ENCODE results near the gene CDH13. TPM values are rescaled to one million over a fixed set of nuclear protein-coding genes. Genes with fewer than 3 reads are reported as not detected.

The CDH13 gene
- total and polyA plus RNA-seq, 10 of the 15 experiments (the other 5 are each of a cell fraction or from before 2014, with no cell fraction given): under 0.01 to 0.05 TPM; not detected in 8

- H3K4me3 ChIP-seq: no peak overlapping the region
- 17% methylated on average over 5 of the region's 5 CpGs for WGBS (ENCODE audit: insufficient coverage, insufficient replicate concordance, low lambda C conversion rate, missing lambda C conversion rate)
- CTCF ChIA-PET: no interaction called here
- ATAC-seq (no peak), FAIRE-seq (no peak), DNase-seq (ENCODE audit: low read depth, low spot score) (no peak)
- SMC1A ChIA-PET (ENCODE audit: uncharacterized antibody, unreplicated experiment): no interaction called here
- H3K79me2 ChIP-seq (ENCODE audit: control insufficient read depth, insufficient read depth, low read length): no peaks in the 10 kb centered on the region
- no peaks in the 10 kb centered on the region for H3K27me3 ChIP-seq (replicated peaks in 1 of 2; ENCODE audit: control insufficient read depth in 2 of 2, insufficient read depth in 2 of 2, low read length in 1 of 2)
- POLR2A ChIA-PET: no interaction called here
- in situ Hi-C loops (cut with MboI) (no loop called here), intact Hi-C loops (cut with micrococcal nuclease; ENCODE audit: unreplicated experiment) (no loop called here)
- H4K20me1 ChIP-seq (ENCODE audit: control insufficient read depth, insufficient read depth): no peaks in the 10 kb centered on the region
- BruUV-seq (replicated peaks): no TSS peak
- H3K4me1 ChIP-seq (ENCODE audit: control insufficient read depth, insufficient read depth, low read length): no peaks in the 10 kb centered on the region
- no peak overlapping the region for H3K27ac ChIP-seq (ENCODE audit: control insufficient read depth, insufficient read depth)
- no peaks in the 10 kb centered on the region for H3K9me3 ChIP-seq (replicated peaks; ENCODE audit: control insufficient read depth, insufficient read depth, low read length)
- no peak overlapping the region for H3K4me2 ChIP-seq (ENCODE audit: control insufficient read depth, insufficient read depth)
- no peaks in the 10 kb centered on the region for H3K36me3 ChIP-seq (ENCODE audit: control insufficient read depth in 2 of 2, insufficient read depth in 2 of 2, low read length in 1 of 2)
- no peak overlapping the region for H2AFZ ChIP-seq (ENCODE audit: control insufficient read depth, low read depth, low read length)
- TF ChIP-seq ETV6 (conservative IDR thresholded peaks at IDR 0.05 in 1 of 2, IDR thresholded peaks at IDR 0.05 in 1 of 2; ENCODE audit: borderline replicate concordance in 1 of 2, low read depth in 1 of 2): no peak
- TF ChIP-seq IKZF2 (IDR thresholded peaks at IDR 0.05): no peak
- no peak for TF ChIP-seq PKNOX1 (IDR thresholded peaks at IDR 0.05)
- no peak for TF ChIP-seq MYC (IDR thresholded peaks at IDR 0.05; ENCODE audit: insufficient read depth, insufficient read length, insufficient replicate concordance, low read length, severe bottlenecking)
- no peak overlapping the region for H3K9ac ChIP-seq (ENCODE audit: control insufficient read depth, insufficient read depth, low read length)
- RAD21 ChIA-PET (ENCODE audit: unreplicated experiment): no interaction called here
Observed at GRCh38 chr16:82917886-82918595, 291.3 kb downstream of the CDH13 start.
